GM23338 (cell line): ENCODE results near the gene ABHD10. TPM values are rescaled to one million over a fixed set of nuclear protein-coding genes. Genes with fewer than 3 reads are reported as not detected.

ENCODE experiments used
- ATAC-seq: fragments of 200-7000 bp; cut with Tn5 transposase; 3 replicates; pipeline ENCODE4 v1.9.1; 2020
- DNase-seq: peaks from one replicate; pipeline ENCODE4 v3.0.0-alpha.2; 2015; ENCODE audit warnings: low spot score
- H2AFZ ChIP-seq: fragments of 200-600 bp; sonication (generic); 2 replicates; pipeline ENCODE4 v1.8.0; 2016; ENCODE audit warnings: antibody characterized with exemption, mild to moderate bottlenecking, moderate library complexity
- H3F3A ChIP-seq: fragments of 200-600 bp; sonication (generic); replicated peaks from 2 replicates; pipeline ENCODE4 v1.8.0; 2017; ENCODE audit warnings: antibody characterized with exemption, mixed run types, low read depth
- H3K27ac ChIP-seq: fragments of 200-600 bp; sonication (generic); 2 replicates; pipeline ENCODE4 v1.6.1; 2016; ENCODE audit warnings: low read depth
- H3K27me3 ChIP-seq: fragments of 200-600 bp; sonication (generic); 2 replicates; pipeline ENCODE4 v1.8.0; 2016; ENCODE audit warnings: mild to moderate bottlenecking, mixed run types, moderate library complexity; ENCODE audit not compliant: insufficient read depth
- H3K36me3 ChIP-seq: fragments of 200-600 bp; sonication (generic); 2 replicates; pipeline ENCODE4 v1.8.0; 2016; ENCODE audit warnings: mild to moderate bottlenecking; ENCODE audit not compliant: insufficient read depth
- H3K4me1 ChIP-seq: fragments of 200-600 bp; sonication (generic); 2 replicates; pipeline ENCODE4 v1.8.0; 2016; ENCODE audit warnings: mild to moderate bottlenecking, moderate library complexity; ENCODE audit not compliant: insufficient read depth
- H3K4me2 ChIP-seq: fragments of 200-600 bp; sonication (generic); 2 replicates; pipeline ENCODE4 v1.7.1; 2017; ENCODE audit warnings: mixed run types
- H3K4me3 ChIP-seq: fragments of 200-600 bp; sonication (generic); 2 replicates; pipeline ENCODE4 v1.6.1; 2016; ENCODE audit warnings: mixed run types
- H3K79me2 ChIP-seq: fragments of 200-600 bp; sonication (generic); replicated peaks from 2 replicates; pipeline ENCODE4 v1.8.0; 2017; ENCODE audit warnings: mild to moderate bottlenecking; ENCODE audit not compliant: insufficient read depth
- H3K9me2 ChIP-seq: fragments of 200-600 bp; sonication (generic); 2 replicates; pipeline ENCODE4 v1.8.0; 2017; ENCODE audit not compliant: insufficient read depth
- H4K20me1 ChIP-seq: fragments of 200-600 bp; sonication (generic); replicated peaks from 2 replicates; pipeline ENCODE4 v1.8.0; 2017; ENCODE audit warnings: mild to moderate bottlenecking; ENCODE audit not compliant: insufficient read depth
- H3K27ac Mint-ChIP-seq: 2 replicates; pipeline ENCODE4 v1.8.0; 2020; ENCODE audit warnings: inconsistent platforms, mild to moderate bottlenecking, moderate library complexity, mixed read lengths
- H3K27me3 Mint-ChIP-seq: 3 replicates; pipeline ENCODE4 v1.8.0; 2022; ENCODE audit warnings: low read depth, mild to moderate bottlenecking, moderate library complexity, mixed read lengths, inconsistent platforms; ENCODE audit not compliant: insufficient read depth, poor library complexity
- H3K36me3 Mint-ChIP-seq: 3 replicates; pipeline ENCODE4 v1.8.0; 2021; ENCODE audit warnings: low read depth, mild to moderate bottlenecking, inconsistent platforms, moderate library complexity, mixed read lengths
- H3K4me1 Mint-ChIP-seq: 3 replicates; pipeline ENCODE4 v1.8.0; 2020; ENCODE audit warnings: mild to moderate bottlenecking, inconsistent platforms, mixed read lengths
- H3K4me3 Mint-ChIP-seq: 3 replicates; pipeline ENCODE4 v1.8.0; 2021; ENCODE audit warnings: moderate library complexity, mild to moderate bottlenecking, inconsistent platforms, mixed read lengths
- H3K9me3 Mint-ChIP-seq: 3 replicates; pipeline ENCODE4 v1.8.0; 2020; ENCODE audit warnings: moderate library complexity, mild to moderate bottlenecking, inconsistent platforms, mixed read lengths
- CREB1 ChIP-seq: fragments of 250-450 bp; sonication (Bioruptor Pico); IDR thresholded peaks from 2 replicates; pipeline ENCODE4 v1.5.0; 2020; ENCODE audit warnings: low read depth, mild to moderate bottlenecking, moderate library complexity
- EZH2 ChIP-seq: fragments of 200-600 bp; sonication (generic); IDR thresholded peaks from one replicate; pipeline ENCODE4 v1.8.0; 2017; ENCODE audit warnings: antibody characterized with exemption, mild to moderate bottlenecking, low read depth; ENCODE audit not compliant: unreplicated experiment
- EZH2phosphoT487 ChIP-seq: fragments of 200-600 bp; sonication (generic); IDR thresholded peaks from one replicate; pipeline ENCODE4 v1.8.1; 2018; ENCODE audit warnings: antibody characterized with exemption; ENCODE audit not compliant: unreplicated experiment
- JUNB ChIP-seq: IDR thresholded peaks from one replicate; pipeline ENCODE4 v1.6.1; 2016; ENCODE audit warnings: antibody characterized with exemption; ENCODE audit not compliant: unreplicated experiment
- NANOG ChIP-seq: IDR thresholded peaks from 2 replicates; pipeline ENCODE4 v1.6.1; 2016; ENCODE audit warnings: antibody characterized with exemption, borderline replicate concordance
- POLR2AphosphoS5 ChIP-seq: IDR thresholded peaks from 2 replicates; pipeline ENCODE4 v1.6.1; 2016; ENCODE audit warnings: antibody characterized with exemption, low read depth
- STAT1 ChIP-seq: IDR thresholded peaks from one replicate; pipeline ENCODE4 v1.6.1; 2016; ENCODE audit warnings: antibody characterized with exemption; ENCODE audit not compliant: unreplicated experiment
- ZNF114 ChIP-seq: fragments of 250-450 bp; sonication (Bioruptor Pico); IDR thresholded peaks from 2 replicates; pipeline ENCODE4 v1.5.0; 2020; ENCODE audit warnings: mild to moderate bottlenecking, moderate library complexity
- ZNF331 ChIP-seq: fragments of 250-450 bp; sonication (Bioruptor Pico); IDR thresholded peaks from 2 replicates; pipeline ENCODE4 v1.5.0; 2020; ENCODE audit warnings: low read depth, mild to moderate bottlenecking, moderate library complexity
- polyA plus RNA-seq: library from polyadenylated mRNA; unstranded; fragments of >200 nt; fragmentation: Nextera tagmentation; extraction: Ambion mirVana; gene quantifications from 2 replicates; pipeline ENCODE4 v1.2.1, GENCODE V29; 2016
- total RNA-seq: library from RNA; depleted of rRNA; stranded (reverse); fragments of >200 nt; shearing (Covaris generic); gene quantifications from 2 replicates; pipeline ENCODE4 v1.2.3, GENCODE V29; 2014
- TF ChIP-seq, protein P1 (sequence below): IDR thresholded peaks from 2 replicates; pipeline ENCODE4 v1.6.1; 2016; ENCODE audit warnings: antibody characterized with exemption
- TF ChIP-seq, protein P2 (sequence below), 2 experiments: fragments of 200-600 bp in 1 of 2; sonication (generic) in 1 of 2; conservative IDR thresholded peaks; 2 replicates each; pipeline versions ENCODE4 v1.5.1 to v1.6.1; 2016 to 2017; ENCODE audit warnings: antibody characterized with exemption in 2 of 2, low read depth in 2 of 2, mild to moderate bottlenecking in 2 of 2, moderate library complexity in 1 of 2
- TF ChIP-seq, protein P3 (sequence below): IDR thresholded peaks from one replicate; pipeline ENCODE4 v1.6.1; 2018; ENCODE audit warnings: antibody characterized with exemption; ENCODE audit not compliant: unreplicated experiment

Gene ABHD10
- total and polyA plus RNA-seq, 2 experiments from 2014 or later: 16.9 to 28.0 TPM

DNA sequence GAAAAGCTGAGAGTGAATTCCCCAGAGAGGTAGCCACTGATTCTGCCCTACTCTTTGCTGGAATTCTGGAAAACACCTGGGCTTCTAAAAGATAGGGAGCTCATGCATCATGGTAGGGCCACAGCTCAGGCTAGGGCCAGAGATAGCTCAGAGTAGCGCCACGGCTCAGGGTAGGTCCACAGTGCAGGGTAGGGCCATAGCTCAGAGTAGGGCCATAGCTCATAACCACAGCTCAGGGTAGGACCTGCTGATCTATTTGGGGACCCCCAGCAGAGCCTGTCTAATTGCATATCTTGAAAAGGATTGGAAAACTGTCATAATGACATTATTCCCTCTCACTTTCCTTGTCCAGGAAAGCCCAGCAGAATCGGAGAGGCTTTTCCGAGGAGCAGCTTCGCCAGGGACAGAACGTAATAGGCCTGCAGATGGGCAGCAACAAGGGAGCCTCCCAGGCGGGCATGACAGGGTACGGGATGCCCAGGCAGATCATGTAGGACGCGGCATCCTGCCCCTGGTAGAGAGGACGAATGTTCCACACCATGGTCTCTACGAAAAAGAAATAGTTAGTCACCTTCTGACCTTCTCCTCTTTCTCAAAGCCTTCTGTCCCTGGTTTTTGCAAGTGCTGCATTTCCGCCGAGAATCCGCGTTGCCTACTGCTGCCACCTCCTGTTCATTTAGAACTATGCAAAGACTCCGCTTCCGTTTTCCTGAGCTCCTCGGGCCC, 34.4 kb downstream of the ABHD10 start:
- Histone ChIP-seq H3K79me2 (no peaks in the 10 kb centered on the region), H3K4me1 (no peaks in the 10 kb centered on the region; the same call in 1 of the 2 replicates), H3K27me3 (no peaks in the 10 kb centered on the region), H3K27ac (no peak overlapping the region), H3K4me2 (no peak overlapping the region), H3K9me2 (no peaks in the 10 kb centered on the region), H2AFZ (0 out of 2 replicates have a peak overlapping the region, but pooled peaks have one; percentile 38), H3F3A (no peaks in the 10 kb centered on the region), H3K4me3 (no peak overlapping the region), H4K20me1 (no peaks in the 10 kb centered on the region; the same call in 1 of the 2 replicates), H3K36me3 (no peaks in the 10 kb centered on the region)
- DNase-seq: peak; percentile 86
- H3K4me1 Mint-ChIP-seq: peaks cover 10% of the 10 kb centered on the region
- H3K27me3 Mint-ChIP-seq: peaks cover 8% of the 10 kb centered on the region
- H3K27ac Mint-ChIP-seq: no peak overlapping the region
- no peak for TF ChIP-seq EZH2phosphoT487
- TF ChIP-seq POLR2AphosphoS5: no peak
- no peak for TF ChIP-seq STAT1
- TF ChIP-seq CREB1: no peak
- no peak for TF ChIP-seq ZNF331
- TF ChIP-seq, protein P1, sequence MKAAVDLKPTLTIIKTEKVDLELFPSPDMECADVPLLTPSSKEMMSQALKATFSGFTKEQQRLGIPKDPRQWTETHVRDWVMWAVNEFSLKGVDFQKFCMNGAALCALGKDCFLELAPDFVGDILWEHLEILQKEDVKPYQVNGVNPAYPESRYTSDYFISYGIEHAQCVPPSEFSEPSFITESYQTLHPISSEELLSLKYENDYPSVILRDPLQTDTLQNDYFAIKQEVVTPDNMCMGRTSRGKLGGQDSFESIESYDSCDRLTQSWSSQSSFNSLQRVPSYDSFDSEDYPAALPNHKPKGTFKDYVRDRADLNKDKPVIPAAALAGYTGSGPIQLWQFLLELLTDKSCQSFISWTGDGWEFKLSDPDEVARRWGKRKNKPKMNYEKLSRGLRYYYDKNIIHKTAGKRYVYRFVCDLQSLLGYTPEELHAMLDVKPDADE: no peak
- TF ChIP-seq, protein P2, sequence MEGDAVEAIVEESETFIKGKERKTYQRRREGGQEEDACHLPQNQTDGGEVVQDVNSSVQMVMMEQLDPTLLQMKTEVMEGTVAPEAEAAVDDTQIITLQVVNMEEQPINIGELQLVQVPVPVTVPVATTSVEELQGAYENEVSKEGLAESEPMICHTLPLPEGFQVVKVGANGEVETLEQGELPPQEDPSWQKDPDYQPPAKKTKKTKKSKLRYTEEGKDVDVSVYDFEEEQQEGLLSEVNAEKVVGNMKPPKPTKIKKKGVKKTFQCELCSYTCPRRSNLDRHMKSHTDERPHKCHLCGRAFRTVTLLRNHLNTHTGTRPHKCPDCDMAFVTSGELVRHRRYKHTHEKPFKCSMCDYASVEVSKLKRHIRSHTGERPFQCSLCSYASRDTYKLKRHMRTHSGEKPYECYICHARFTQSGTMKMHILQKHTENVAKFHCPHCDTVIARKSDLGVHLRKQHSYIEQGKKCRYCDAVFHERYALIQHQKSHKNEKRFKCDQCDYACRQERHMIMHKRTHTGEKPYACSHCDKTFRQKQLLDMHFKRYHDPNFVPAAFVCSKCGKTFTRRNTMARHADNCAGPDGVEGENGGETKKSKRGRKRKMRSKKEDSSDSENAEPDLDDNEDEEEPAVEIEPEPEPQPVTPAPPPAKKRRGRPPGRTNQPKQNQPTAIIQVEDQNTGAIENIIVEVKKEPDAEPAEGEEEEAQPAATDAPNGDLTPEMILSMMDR (conservative IDR thresholded peaks at IDR 0.05; ENCODE audit: low read depth in 2 of 2): peak; percentile 77 to 87
- TF ChIP-seq ZNF114 (CRISPR knock-in tag): no peak
- no peak for TF ChIP-seq JUNB
- H3K36me3 Mint-ChIP-seq: no peaks in the 10 kb centered on the region
- ATAC-seq: peak; percentile 91
- H3K4me3 Mint-ChIP-seq: no peak overlapping the region
- no peaks in the 10 kb centered on the region for H3K9me3 Mint-ChIP-seq

DNA sequence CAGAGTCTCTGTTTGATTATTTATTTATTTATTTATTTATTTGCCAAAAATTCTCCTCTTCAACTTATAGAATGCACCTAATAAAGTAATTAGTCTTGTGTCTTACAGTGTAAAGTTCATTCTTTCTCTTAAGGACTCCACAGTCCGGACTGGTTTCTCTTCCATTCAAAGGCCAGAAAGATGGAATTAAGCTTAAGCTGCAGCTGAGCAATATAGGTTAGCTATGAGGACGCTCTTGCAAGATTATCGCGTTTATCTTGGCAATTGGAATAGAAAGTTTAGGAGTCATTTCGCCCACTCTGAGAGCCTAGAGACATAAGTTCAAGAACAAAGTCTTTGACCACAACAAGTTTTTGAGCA, 34.9 kb downstream of the ABHD10 start:
- Mint-ChIP-seq H3K27me3 (peaks cover 4% of the 10 kb centered on the region), H3K4me1 (peaks cover 10% of the 10 kb centered on the region), H3K4me3 (no peak overlapping the region), H3K9me3 (no peaks in the 10 kb centered on the region), H3K36me3 (no peaks in the 10 kb centered on the region), H3K27ac (no peak overlapping the region)
- DNase-seq (no peak), ATAC-seq (peak; percentile 23; the same call in 2 of the 3 replicates)
- Histone ChIP-seq H3K79me2 (no peaks in the 10 kb centered on the region), H3K36me3 (no peaks in the 10 kb centered on the region), H3K4me2 (no peak overlapping the region), H4K20me1 (no peaks in the 10 kb centered on the region; the same call in 1 of the 2 replicates), H3F3A (no peaks in the 10 kb centered on the region), H3K27ac (no peak overlapping the region), H3K4me3 (no peak overlapping the region), H3K27me3 (no peaks in the 10 kb centered on the region), H3K4me1 (no peaks in the 10 kb centered on the region; the same call in 1 of the 2 replicates), H2AFZ (no peak overlapping the region), H3K9me2 (no peaks in the 10 kb centered on the region)
- TF ChIP-seq CREB1 (no peak), EZH2 (no peak), NANOG (no peak), STAT1 (no peak), ZNF331 (no peak), EZH2phosphoT487 (no peak), ZNF114 (CRISPR knock-in tag) (no peak), POLR2AphosphoS5 (no peak)
- TF ChIP-seq, protein P3, sequence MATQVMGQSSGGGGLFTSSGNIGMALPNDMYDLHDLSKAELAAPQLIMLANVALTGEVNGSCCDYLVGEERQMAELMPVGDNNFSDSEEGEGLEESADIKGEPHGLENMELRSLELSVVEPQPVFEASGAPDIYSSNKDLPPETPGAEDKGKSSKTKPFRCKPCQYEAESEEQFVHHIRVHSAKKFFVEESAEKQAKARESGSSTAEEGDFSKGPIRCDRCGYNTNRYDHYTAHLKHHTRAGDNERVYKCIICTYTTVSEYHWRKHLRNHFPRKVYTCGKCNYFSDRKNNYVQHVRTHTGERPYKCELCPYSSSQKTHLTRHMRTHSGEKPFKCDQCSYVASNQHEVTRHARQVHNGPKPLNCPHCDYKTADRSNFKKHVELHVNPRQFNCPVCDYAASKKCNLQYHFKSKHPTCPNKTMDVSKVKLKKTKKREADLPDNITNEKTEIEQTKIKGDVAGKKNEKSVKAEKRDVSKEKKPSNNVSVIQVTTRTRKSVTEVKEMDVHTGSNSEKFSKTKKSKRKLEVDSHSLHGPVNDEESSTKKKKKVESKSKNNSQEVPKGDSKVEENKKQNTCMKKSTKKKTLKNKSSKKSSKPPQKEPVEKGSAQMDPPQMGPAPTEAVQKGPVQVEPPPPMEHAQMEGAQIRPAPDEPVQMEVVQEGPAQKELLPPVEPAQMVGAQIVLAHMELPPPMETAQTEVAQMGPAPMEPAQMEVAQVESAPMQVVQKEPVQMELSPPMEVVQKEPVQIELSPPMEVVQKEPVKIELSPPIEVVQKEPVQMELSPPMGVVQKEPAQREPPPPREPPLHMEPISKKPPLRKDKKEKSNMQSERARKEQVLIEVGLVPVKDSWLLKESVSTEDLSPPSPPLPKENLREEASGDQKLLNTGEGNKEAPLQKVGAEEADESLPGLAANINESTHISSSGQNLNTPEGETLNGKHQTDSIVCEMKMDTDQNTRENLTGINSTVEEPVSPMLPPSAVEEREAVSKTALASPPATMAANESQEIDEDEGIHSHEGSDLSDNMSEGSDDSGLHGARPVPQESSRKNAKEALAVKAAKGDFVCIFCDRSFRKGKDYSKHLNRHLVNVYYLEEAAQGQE: no peak
- TF ChIP-seq, protein P1: no peak
- TF ChIP-seq, protein P2 (conservative IDR thresholded peaks at IDR 0.05; ENCODE audit: low read depth in 2 of 2): no peak
